Renal pelvis (tissue), 12 donors: ENCODE measurements around the gene LSS. TPM values are rescaled to one million over a fixed set of nuclear protein-coding genes. Genes with fewer than 3 reads are reported as not detected.

Experiments
- DNase-seq: peaks from one replicate; pipeline ENCODE4 v3.0.0-alpha.2; 2013
- long read RNA-seq, 16 experiments: transcript quantifications; one replicate each; lab custom pipeline, GENCODE V29; 2026
- polyA plus RNA-seq, 3 donors: library from polyadenylated mRNA; unstranded; fragments of 120-200 nt; gene quantifications; one replicate each; pipeline ENCODE4 v1.2.1, GENCODE V29; 2013; ENCODE audit not compliant: insufficient read length in 3 of 3

The LSS gene
- polyA plus RNA-seq: 10 to 100 TPM; 33.9 to 58.9 (median 52.0) TPM
- long read RNA-seq, donor 1, full-length matches to known transcripts: 7 of 7 reads
- long read RNA-seq, donor 1, partial matches to known transcripts: 0 of 7 reads
- long read RNA-seq, donor 1, other reads (novel, unspliced or antisense): 0 of 7 reads
- long read RNA-seq, donor 2, full-length matches to known transcripts: 8 of 8 reads
- long read RNA-seq, donor 2, partial matches to known transcripts: 0 of 8 reads
- long read RNA-seq, donor 2, other reads (novel, unspliced or antisense): 0 of 8 reads
- long read RNA-seq, donor 3, full-length matches to known transcripts: 4 of 9 reads
- long read RNA-seq, donor 3, partial matches to known transcripts: 5 of 9 reads
- long read RNA-seq, donor 3, other reads (novel, unspliced or antisense): 0 of 9 reads
- long read RNA-seq, donor 4, full-length matches to known transcripts: 9 of 9 reads
- long read RNA-seq, donor 4, partial matches to known transcripts: 0 of 9 reads
- long read RNA-seq, donor 4, other reads (novel, unspliced or antisense): 0 of 9 reads
- long read RNA-seq, donor 5, full-length matches to known transcripts: 2 of 2 reads
- long read RNA-seq, donor 5, partial matches to known transcripts: 0 of 2 reads
- long read RNA-seq, donor 5, other reads (novel, unspliced or antisense): 0 of 2 reads
- long read RNA-seq, donor 6, full-length matches to known transcripts: 6 of 6 reads
- long read RNA-seq, donor 6, partial matches to known transcripts: 0 of 6 reads
- long read RNA-seq, donor 6, other reads (novel, unspliced or antisense): 0 of 6 reads
- long read RNA-seq, donor 7, full-length matches to known transcripts: 8 of 8 reads
- long read RNA-seq, donor 7, partial matches to known transcripts: 0 of 8 reads
- long read RNA-seq, donor 7, other reads (novel, unspliced or antisense): 0 of 8 reads
- long read RNA-seq, donor 8, partial matches to known transcripts: 0 of 1 reads
- long read RNA-seq, donor 8, other reads (novel, unspliced or antisense): 0 of 1 reads
- long read RNA-seq, donor 9, full-length matches to known transcripts: 5 of 10 reads
- long read RNA-seq, donor 9, partial matches to known transcripts: 5 of 10 reads
- long read RNA-seq, donor 9, other reads (novel, unspliced or antisense): 0 of 10 reads
- long read RNA-seq, donor 10, full-length matches to known transcripts: 6 of 6 reads
- long read RNA-seq, donor 10, partial matches to known transcripts: 0 of 6 reads
- long read RNA-seq, donor 10, other reads (novel, unspliced or antisense): 0 of 6 reads
- long read RNA-seq, donor 11, full-length matches to known transcripts: 2 of 2 reads
- long read RNA-seq, donor 11, partial matches to known transcripts: 0 of 2 reads
- long read RNA-seq, donor 11, other reads (novel, unspliced or antisense): 0 of 2 reads
- long read RNA-seq, donor 12, full-length matches to known transcripts: 8 of 8 reads
- long read RNA-seq, donor 12, partial matches to known transcripts: 0 of 8 reads
- long read RNA-seq, donor 12, other reads (novel, unspliced or antisense): 0 of 8 reads
- long read RNA-seq, donor 13, full-length matches to known transcripts: 4 of 4 reads
- long read RNA-seq, donor 13, partial matches to known transcripts: 0 of 4 reads
- long read RNA-seq, donor 13, other reads (novel, unspliced or antisense): 0 of 4 reads
- long read RNA-seq, donor 14, full-length matches to known transcripts: 9 of 9 reads
- long read RNA-seq, donor 14, partial matches to known transcripts: 0 of 9 reads
- long read RNA-seq, donor 14, other reads (novel, unspliced or antisense): 0 of 9 reads
- long read RNA-seq, donor 15, full-length matches to known transcripts: 8 of 250 reads
- long read RNA-seq, donor 15, partial matches to known transcripts: 206 of 250 reads
- long read RNA-seq, donor 15, other reads (novel, unspliced or antisense): 36 of 250 reads
- long read RNA-seq, donor 16, partial matches to known transcripts: 5 of 14 reads
- long read RNA-seq, donor 16, other reads (novel, unspliced or antisense): 7 of 14 reads

- peak; percentile 97 for DNase-seq
Observed at GRCh38 chr21:46228345-46229051, at the start of gene LSS. LSS (minus strand) TSS chr21:46228774; CDS start chr21:46228745, 29 bp downstream.

GRCh38 chr21:46274797-46275390 lies 46.3 kb upstream of the LSS start:
- no peak for DNase-seq

- no peak for DNase-seq
Observed at GRCh38 chr21:46273341-46273740, 44.8 kb upstream of the LSS start.

- no peak for DNase-seq
Observed at GRCh38 chr21:46269466-46269865, 40.9 kb upstream of the LSS start.

- DNase-seq: no peak
Observed at GRCh38 chr21:46268371-46268770, 39.8 kb upstream of the LSS start.

GRCh38 chr21:46266946-46267345 lies 38.4 kb upstream of the LSS start:
- DNase-seq: no peak

- no peak for DNase-seq
Observed at GRCh38 chr21:46265736-46266525, 37.4 kb upstream of the LSS start.

- no peak for DNase-seq
Observed at GRCh38 chr21:46264690-46265144, 36.1 kb upstream of the LSS start.

- no peak for DNase-seq
Observed at GRCh38 chr21:46264046-46264689, 35.6 kb upstream of the LSS start.

GRCh38 chr21:46256501-46256994 lies 28.0 kb upstream of the LSS start:
- no peak for DNase-seq

- DNase-seq: no peak
Observed at GRCh38 chr21:46255758-46256337, 27.3 kb upstream of the LSS start.

- DNase-seq: no peak
Observed at GRCh38 chr21:46255166-46255565, 26.6 kb upstream of the LSS start.

GRCh38 chr21:46254208-46254975 lies 25.8 kb upstream of the LSS start:
- DNase-seq: no peak

GRCh38 chr21:46253610-46254124 lies 25.1 kb upstream of the LSS start:
- no peak for DNase-seq

- no peak for DNase-seq
Observed at GRCh38 chr21:46252840-46253239, 24.3 kb upstream of the LSS start.

GRCh38 chr21:46250146-46250725 lies 21.7 kb upstream of the LSS start:
- no peak for DNase-seq
